RWPE1 (cell line): ENCODE results near the gene LMTK2.

Experiments
- CTCF ChIA-PET: fragments of 350-600 bp; sonication (Branson Sonifier 250); formaldehyde crosslinking; extraction: SDS; loops from one replicate; lab custom pipeline; 2021; lab: Yijun Ruan, JAX
- POLR2A ChIA-PET: fragments of 400-600 bp; formaldehyde crosslinking; extraction: SDS; loops from one replicate; lab custom pipeline; 2020; ENCODE audit warnings: antibody characterized with exemption; ENCODE audit not compliant: low non-redundant PET; lab: Yijun Ruan, JAX
- DNase-seq: peaks from one replicate; pipeline ENCODE4 v3.0.0; 2012; ENCODE audit warnings: low spot score
- H3K27ac ChIP-seq: fragments of 450-650 bp; 2 replicates; pipeline ENCODE4 v1.5.1; 2017
- CTCF ChIP-seq: fragments of 450-650 bp; conservative IDR thresholded peaks from 2 replicates; pipeline ENCODE4 v1.5.1; 2017; ENCODE audit warnings: low read depth, mild to moderate bottlenecking

Gene LMTK2

DNA sequence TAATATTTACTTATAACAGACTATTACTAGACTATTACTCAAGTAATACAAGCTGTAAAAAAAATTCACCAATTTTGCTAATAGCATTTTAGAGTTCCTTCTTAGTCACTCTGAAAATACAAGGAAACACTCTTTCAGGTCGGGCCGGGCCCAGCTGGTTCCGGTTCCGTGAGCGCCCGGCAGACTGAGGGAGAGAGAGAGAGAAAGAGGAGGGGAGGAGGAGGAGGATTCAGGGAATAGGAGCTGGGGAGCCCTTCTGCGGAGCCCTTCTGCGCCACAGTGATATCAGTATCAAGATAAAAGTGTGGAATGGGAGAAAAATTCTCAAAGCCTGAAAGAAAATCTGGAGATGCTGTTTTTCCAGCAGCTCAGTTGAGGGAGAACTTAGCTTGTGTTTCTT, 74.1 kb downstream of the LMTK2 start:
- POLR2A ChIA-PET, result no interaction called here
- TF ChIP-seq CTCF, result no peak
- CTCF ChIA-PET, result interaction anchor here (1.4 to 3.3 kb wide), 2 partner anchors 12 to 160 kb away, joined by 3 to 9 read pairs; no protein-coding TSS in a partner anchor
- H3K27ac ChIP-seq, result no peak overlapping the region
- no peak for DNase-seq

DNA sequence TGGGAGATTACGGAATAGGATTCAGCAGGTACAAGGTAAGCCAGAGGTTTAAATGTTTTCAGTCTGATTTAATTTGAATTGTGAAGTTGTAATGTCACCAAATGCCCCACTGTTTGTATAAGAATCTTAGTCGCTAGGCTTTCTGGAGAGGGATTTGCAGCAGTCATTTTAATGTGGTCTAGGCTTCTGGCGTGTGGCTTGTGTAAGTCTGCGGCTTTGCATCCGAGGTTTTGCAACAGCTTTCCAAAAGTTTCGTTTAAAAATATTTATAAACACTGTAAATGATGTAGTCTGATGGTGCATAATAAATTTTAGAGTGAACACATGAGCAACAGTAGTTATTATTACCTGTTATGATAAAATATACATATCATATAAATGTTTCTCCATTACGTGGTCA, 78.4 kb downstream of the LMTK2 start:
- H3K27ac ChIP-seq, result no peak overlapping the region
- TF ChIP-seq CTCF, result no peak
- ChIA-PET POLR2A (no interaction called here), CTCF (interaction anchor here (1.1 kb wide), 1 partner anchor 16 kb away, joined by 4 read pairs; no protein-coding TSS in a partner anchor)
- no peak for DNase-seq

DNA sequence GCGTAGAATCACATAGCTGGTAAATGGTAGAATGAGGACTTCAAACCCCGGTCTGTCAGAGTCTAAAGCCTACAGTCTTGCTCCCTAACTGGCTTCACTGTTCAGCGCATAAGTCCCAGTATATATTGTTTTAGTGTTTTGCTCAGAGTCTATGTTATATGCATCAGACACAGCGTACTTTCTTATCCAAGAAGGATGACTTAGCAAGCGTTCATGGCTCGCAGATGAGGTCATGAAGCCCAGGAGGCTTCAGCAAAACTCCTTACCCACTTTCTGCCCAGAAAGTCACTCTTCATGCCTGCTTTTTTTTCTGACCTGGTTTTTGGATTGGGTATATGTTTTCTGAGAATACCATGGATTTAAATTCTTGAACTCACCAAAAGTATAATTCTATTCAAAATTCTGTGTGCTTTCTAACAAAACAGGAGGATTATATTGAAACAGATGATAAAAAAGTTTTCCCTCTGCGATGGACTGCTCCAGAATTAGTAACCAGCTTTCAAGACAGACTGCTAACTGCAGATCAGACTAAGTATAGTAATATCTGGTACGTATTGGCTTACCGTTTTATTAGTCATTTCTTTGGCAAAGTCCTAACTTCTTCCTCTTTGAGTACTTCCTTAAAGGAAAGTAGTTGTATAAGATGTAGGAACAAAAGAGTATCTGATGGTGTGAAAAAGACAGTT, 79.9 kb downstream of the LMTK2 start:
- peak overlapping the region; percentile 19; the same call in 1 of the 2 replicates for H3K27ac ChIP-seq
- no peak for TF ChIP-seq CTCF
- ChIA-PET CTCF (interaction anchor here (0.7 kb wide), 1 partner anchor 19 kb away, joined by 3 read pairs; no protein-coding TSS in a partner anchor), POLR2A (no interaction called here)
- DNase-seq, result no peak

DNA sequence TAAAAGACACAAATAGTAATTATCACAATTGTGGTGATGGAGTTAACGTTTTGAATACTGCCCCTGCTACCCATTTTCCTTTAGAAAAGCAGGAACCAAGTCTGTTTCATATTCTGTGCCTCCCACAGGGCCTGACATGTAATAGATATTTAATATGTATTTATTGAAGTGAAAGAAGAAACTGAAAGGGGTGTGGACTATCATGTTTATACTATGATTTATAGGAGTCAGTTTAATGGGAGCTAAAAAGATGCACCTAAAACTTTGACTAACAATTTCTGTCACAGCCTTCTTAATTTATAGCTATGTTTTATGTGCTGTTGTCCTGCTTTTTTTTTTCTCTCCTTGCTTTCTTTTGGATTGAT, 80.5 kb downstream of the LMTK2 start:
- no peak for TF ChIP-seq CTCF
- ChIA-PET CTCF (interaction anchor here (0.7 kb wide), 1 partner anchor 19 kb away, joined by 3 read pairs; no protein-coding TSS in a partner anchor), POLR2A (no interaction called here)
- H3K27ac ChIP-seq, result no peak overlapping the region
- no peak for DNase-seq

GRCh38 chr7:98189559-98189958, 82.9 kb downstream of the LMTK2 start:
- no peak overlapping the region for H3K27ac ChIP-seq
- TF ChIP-seq CTCF, result no peak
- CTCF ChIA-PET, result interaction anchor here (0.6 kb wide), 1 partner anchor 696 kb away, joined by 3 read pairs; no protein-coding TSS in a partner anchor
- DNase-seq, result no peak
- POLR2A ChIA-PET, result no interaction called here

- ChIA-PET CTCF (interaction anchor here (0.6 to 1.2 kb wide), 2 partner anchors 23 to 26 kb away, joined by 3 to 4 read pairs; no protein-coding TSS in a partner anchor), POLR2A (no interaction called here)
- DNase-seq, result no peak
- TF ChIP-seq CTCF, result no peak
- no peak overlapping the region for H3K27ac ChIP-seq
These were observed 85.2 kb downstream of the LMTK2 start for GRCh38 chr7:98191668-98192431.
